ENCODE results near the gene DENND2D.

- TF ChIP-seq CTCF (IDR thresholded peaks at IDR 0.05), result no peak
- TF ChIP-seq POLR2A (IDR thresholded peaks at IDR 0.05), result no peak
Observed at GRCh38 chr1:111203681-111204200, 3.3 kb upstream of the DENND2D start.
